ENCODE results near the gene OR4Q3.
"Not testable (repeated sequence)": the region's sequence is repeated elsewhere in the genome, so short reads cannot be mapped to it uniquely, and the experiment has no call there.

Gene OR4Q3

DNA sequence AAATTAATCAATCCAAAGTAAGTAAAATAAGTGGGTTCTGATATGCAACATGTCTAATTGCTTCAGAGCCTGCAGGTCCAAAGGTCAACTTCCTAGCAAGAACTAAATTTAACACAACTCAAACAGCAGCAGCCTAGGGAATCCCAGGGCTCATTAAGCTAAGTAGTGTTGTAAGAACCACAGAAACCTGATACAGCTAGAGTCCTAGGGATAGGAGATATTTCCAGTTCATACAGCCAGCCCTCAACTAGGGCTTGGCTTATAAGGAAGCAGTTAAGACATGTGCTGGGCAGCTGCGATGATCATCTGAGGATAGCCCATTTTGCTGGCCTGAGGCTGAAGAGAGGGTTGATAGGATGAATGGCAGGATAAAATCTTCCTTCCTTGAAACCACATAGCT lies at the start of gene OR4Q3:
OR4Q3 (plus strand) TSS at position 316 of the 400 bp plus-strand sequence.
- no peak for DNase-seq (ENCODE audit: low read depth)

DNA sequence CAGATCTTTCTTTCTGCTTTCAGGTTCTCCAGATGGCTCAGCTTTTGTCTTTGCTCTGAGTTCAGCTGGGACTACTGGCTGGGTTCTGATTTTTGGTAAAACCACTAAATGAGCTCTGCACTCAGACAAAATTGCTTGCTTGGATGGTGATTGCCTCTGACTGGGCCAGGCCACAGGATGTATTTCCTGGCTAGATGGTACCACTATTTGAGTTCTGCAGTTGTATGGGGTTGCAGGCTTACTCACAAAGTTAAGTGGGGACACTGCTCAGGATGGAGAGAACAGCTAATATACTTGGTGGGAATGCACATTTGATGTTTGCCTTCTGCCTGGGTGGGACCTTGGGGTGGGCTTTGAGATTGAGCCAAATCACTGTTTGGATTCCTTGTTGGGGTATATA lies 14.0 kb upstream of the OR4Q3 start:
- DNase-seq (ENCODE audit: low read depth), result no peak

DNA sequence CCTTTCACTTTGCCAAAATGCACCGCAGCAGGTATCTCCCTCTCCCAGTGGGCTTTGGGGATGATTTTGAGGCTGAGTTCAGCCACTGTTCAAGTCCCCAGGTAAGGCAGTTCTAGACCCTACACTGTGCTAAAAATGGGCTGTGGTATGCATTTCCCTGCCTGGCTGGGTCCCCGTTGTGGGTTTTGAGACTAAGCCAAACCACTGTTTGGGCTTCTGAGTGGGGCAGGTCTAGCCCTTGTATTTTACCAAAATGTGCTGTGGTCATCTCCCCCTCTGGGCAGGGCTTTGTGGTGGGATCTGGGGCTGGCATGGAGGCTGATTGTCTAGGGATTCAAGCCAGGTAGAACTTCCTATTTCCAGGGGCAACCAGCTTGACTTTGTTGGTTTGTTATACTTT lies 13.6 kb upstream of the OR4Q3 start:
- DNase-seq (ENCODE audit: low read depth), result no peak

DNA sequence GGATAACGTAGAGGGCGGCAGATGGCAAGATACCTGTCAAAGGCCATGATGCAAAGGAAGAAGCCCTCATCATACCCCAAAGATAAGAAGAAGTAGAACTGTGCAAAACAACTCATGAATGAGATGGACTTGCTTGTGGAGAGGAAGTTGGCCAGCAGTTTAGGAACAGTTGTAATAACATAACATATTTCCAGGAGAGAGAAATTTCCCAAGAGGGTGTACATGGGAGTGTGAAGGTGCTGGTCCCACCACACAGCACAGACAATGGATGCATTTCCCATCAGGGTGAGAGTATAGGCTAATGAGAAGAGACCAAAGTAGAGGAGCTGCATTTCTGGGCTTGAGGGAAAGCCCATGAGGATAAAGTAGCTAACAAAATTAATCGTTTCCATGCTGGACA lies 9.5 kb upstream of the OR4Q3 start:
- DNase-seq (ENCODE audit: low read depth), result not testable (repeated sequence)

DNA sequence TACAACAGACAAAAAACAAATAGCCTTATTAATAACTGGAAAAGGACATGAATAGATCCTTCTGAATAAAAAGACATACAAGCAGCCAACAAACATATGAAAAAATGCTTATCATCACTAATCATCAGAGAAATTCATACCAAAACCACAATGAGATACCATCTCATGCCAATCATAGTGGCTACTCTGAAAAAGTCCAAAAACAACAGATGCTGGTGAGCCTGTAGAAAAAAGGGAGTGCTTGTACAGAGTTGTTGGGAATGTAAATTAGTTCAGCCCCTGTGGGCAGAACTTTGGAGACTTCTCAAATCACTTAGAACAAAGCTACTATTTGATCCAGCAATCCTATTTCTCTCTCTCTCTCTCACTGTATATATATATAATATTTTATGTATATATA lies 8.9 kb downstream of the OR4Q3 start:
- not testable (repeated sequence) for DNase-seq (ENCODE audit: low read depth)

DNA sequence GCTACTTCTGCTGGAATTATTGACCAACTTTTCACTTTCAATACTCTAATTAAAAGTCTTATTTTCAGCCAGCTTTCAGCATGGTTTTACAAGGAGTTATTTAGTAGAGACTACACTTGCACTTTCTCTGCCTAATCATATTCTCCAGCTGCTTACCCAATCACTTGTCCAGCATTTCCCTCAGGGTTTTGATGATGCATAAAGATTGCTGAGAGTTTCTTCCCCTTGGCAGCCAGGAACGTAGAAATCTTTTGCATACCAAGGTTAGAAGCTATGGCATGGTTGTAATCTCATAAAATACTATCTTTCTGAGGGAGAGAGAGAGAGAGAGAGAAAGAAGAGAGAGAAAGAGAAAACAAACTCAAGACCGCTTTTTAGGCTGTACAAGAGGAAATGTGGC lies 10.8 kb downstream of the OR4Q3 start:
- no peak for DNase-seq (ENCODE audit: low read depth)

DNA sequence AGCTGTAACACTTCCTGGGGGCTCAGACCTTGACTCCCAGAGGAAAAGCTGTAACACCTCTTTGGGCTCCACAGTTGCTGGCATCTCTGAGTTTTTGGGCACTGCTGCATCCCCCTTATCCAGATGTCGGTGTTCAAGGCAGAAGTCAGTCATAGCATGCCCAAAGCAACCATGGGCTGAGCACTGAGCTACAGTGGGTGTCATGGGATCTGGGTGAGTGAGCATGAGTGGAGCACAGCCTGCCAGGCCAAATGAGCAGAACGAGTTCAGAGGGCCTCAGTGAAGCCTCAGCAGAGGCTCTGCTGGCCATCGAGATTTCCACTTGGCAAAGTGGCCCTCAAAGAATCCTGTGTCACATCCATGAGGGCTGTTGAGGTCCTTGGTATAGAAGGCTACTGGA lies 28.1 kb downstream of the OR4Q3 start:
- DNase-seq (ENCODE audit: low read depth), result not testable (repeated sequence)

DNA sequence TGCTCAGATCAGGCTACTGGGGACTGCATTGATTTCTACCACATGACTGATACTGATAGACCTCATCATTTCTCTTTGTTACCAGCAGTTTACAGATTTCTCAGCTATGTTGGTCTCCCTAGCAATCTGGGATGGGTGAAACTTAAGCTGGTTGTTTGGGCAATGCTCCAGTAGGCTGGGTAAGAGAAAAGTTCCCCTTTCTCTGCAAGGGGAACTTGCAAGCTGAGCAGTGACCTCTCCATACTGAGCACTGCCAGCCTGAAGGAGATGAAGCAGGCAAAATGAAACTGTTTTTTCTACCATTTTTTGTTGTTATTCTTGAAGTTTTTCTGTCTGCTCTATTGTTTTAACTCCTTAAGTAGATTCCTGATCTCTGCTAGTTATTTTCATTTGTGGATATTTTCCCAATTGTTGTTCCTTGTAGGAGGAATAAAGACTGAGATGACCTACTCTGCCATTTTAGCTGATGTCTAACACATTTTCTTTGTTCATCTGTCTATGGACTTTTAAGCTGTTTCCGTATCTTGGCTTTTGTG lies 28.6 kb downstream of the OR4Q3 start:
- no peak for DNase-seq (ENCODE audit: low read depth)

DNA sequence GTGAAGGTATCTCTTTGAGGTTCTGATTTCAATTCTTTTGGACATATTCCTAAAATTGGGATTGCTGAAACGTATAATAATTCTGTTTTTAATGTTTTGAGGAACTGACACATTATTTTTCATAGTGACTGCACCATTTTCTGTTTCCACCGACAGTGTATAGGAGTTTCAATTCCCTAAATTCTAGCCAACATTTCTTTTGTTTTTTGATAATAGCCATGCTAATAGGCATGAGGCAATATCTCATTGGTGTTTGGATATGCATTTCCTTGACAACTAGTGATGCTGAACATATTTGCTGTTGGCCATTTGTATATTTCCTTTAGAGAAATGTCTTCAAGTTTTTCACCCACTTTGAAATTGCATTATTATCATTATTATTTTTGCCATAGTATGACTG lies 29.1 kb downstream of the OR4Q3 start:
- not testable (repeated sequence) for DNase-seq (ENCODE audit: low read depth)

DNA sequence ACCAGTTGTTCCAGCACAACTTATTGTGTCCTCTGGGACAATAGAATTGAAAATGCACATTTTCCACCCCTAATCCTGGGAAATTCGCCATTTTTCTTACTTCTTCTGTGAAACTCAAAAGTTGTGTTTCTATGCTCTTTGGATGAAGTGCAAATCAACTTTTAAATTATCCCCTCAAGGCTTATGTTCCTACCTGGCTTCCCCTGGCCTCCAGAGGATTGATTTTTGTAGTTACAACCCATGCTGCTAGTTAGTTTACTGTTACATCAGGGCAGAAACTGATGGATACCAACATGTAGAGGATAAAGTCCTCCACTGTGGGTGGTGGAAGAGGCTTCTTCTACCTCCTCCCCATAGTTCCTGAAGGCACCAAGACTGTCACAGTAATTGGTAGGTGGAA lies 29.8 kb downstream of the OR4Q3 start, which contains the start of gene OR4M1:
OR4M1 (plus strand) TSS at position 301 of the 400 bp plus-strand sequence. CDS start 6,819 bp downstream, outside the sequence.
- not testable (repeated sequence) for DNase-seq (ENCODE audit: low read depth)

DNA sequence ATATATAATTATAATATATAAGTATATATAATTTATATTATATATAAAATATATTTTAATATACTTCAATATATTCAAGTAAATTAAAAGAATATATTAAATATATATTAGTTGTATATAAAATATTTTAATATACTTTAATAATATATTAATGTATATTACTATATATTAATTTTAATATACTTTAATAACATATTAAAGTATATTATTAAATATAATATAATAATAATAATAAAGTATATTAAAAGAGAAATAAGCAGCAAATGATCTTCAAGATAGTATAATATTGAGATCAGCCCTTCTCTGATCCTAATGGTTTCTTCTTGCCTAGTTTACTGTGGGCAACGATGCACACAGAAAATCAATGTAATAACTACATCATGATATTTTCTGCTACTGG lies 32.2 kb downstream of the OR4Q3 start:
- DNase-seq (ENCODE audit: low read depth), result no peak

DNA sequence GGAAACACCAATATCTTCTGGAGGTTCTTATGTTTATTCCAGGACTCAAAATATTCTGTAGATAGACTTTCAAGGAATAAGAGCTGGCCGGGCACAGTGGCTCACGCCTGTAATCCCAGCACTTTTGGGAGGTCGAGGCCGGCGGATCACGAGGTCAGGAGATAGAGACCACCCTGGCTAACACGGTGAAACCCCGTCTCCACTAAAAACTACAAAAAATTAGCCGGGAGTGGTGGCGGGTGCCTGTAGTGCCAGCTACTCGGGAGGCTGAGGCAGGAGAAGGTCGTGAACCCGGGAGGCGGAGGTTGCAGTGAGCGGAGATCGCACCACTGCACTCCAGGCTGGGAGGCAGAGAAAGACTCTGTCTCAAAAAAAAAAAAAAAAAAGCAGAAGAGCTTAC lies 42.5 kb downstream of the OR4Q3 start:
- DNase-seq (ENCODE audit: low read depth), result not testable (repeated sequence)

DNA sequence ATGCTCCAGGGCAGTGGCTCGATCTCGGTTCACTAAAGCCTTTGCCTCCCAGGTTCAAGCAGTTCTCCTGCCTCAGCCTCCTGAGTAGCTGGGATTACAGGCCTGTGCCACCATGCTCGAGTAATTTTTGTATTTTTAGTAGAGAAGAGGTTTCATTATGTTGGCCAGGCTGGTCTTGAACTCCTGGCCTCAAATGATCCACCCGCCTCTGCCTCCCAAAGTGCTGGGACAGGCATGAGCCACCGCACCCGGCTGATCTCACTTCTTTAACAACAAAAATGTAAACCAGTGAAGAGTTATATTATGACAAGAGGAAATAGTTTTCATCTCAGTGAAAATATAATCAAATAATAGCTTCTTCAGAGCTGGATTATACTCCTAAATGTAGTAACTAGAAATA lies 43.9 kb downstream of the OR4Q3 start:
- not testable (repeated sequence) for DNase-seq (ENCODE audit: low read depth)

DNA sequence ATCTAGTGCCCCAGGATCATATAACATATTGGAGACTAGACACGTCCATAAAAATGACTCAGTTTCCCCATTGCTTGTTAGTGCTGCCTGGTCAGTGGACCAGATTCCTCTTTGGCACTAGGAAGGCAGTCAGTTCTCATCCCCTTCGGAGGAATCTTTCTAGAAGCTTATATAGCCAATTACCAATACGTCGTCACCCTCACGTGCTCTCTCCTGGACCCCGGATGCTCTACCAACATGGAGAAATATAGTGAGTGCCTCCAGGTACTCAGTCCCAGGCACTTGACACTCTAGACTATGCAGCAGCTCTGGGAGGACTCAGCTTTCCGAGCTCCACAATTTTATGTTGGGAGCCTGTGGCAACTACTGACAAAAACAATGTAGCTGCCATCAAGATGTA lies 44.8 kb downstream of the OR4Q3 start:
- DNase-seq (ENCODE audit: low read depth), result not testable (repeated sequence)

DNA sequence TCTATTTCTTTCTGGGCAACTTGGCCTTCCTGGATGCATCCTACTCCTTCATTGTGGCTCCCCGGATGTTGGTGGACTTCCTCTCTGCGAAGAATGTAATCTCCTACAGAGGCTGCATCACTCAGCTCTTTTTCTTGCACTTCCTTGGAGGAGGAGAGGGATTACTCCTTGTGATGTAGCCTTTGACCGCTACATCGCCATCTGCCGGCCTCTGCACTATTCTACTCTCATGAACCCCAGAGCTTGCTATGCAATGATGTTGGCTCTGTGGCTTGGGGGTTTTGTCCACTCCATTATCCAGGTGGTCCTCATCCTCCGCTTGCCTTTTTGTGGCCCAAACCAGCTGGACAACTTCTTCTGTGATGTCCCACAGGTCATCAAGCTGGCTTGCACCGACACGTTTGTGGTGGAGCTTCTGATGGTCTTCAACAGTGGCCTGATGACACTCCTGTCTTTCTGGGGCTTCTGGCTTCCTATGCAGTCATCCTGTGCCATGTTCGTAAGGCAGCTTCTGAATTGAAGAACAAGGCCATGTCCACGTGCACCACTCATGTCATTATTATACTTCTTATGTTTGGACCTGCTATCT lies 53.2 kb downstream of the OR4Q3 start:
- not testable (repeated sequence) for DNase-seq (ENCODE audit: low read depth)

Data from activated T-cell treated with anti-CD3 and anti-CD28 coated beads for 24 hours (primary cell).